H9 (cell line): ENCODE measurements around the gene SPEN. TPM values are rescaled to one million over a fixed set of nuclear protein-coding genes. Genes with fewer than 3 reads are reported as not detected.
"Not testable (repeated sequence)": the region's sequence is repeated elsewhere in the genome, so short reads cannot be mapped to it uniquely, and the experiment has no call there.

Source experiments
- DNase-seq: peaks from one replicate; pipeline ENCODE4 v3.0.0-alpha.2; 2017
- H2AFZ ChIP-seq: one replicate; pipeline ENCODE4 v1.6.1; 2013; ENCODE audit warnings: mild to moderate bottlenecking, low read length, control low read depth, moderate library complexity
- H2AK5ac ChIP-seq: 2 replicates; pipeline ENCODE4 v1.6.1; 2013; ENCODE audit warnings: low read length, control low read depth, mixed read lengths; ENCODE audit not compliant: insufficient read length
- H2BK120ac ChIP-seq: one replicate; pipeline ENCODE4 v1.6.1; 2013; ENCODE audit warnings: low read depth, mild to moderate bottlenecking, low read length, control low read depth, inconsistent platforms; ENCODE audit not compliant: poor library complexity, severe bottlenecking
- H2BK12ac ChIP-seq: 2 replicates; pipeline ENCODE4 v1.6.1; 2013; ENCODE audit warnings: low read length, control low read depth, mixed read lengths, low read depth; ENCODE audit not compliant: insufficient read length
- H2BK15ac ChIP-seq: 2 replicates; pipeline ENCODE4 v1.6.1; 2013; ENCODE audit warnings: low read depth, low read length, control low read depth
- H2BK20ac ChIP-seq: one replicate; pipeline ENCODE4 v1.6.1; 2013; ENCODE audit warnings: low read depth, mild to moderate bottlenecking, low read length, control low read depth, inconsistent platforms; ENCODE audit not compliant: poor library complexity, severe bottlenecking
- H2BK5ac ChIP-seq: 2 replicates; pipeline ENCODE4 v1.6.1; 2013; ENCODE audit warnings: low read length, control low read depth, mixed read lengths; ENCODE audit not compliant: insufficient read length
- H3K14ac ChIP-seq: 2 replicates; pipeline ENCODE4 v1.6.1; 2013; ENCODE audit warnings: low read length, control low read depth; ENCODE audit not compliant: insufficient read depth
- H3K18ac ChIP-seq: 2 replicates; pipeline ENCODE4 v1.6.1; 2013; ENCODE audit warnings: low read depth, mild to moderate bottlenecking, mixed read lengths, low read length, control low read depth; ENCODE audit not compliant: insufficient read length
- H3K23ac ChIP-seq: 2 replicates; pipeline ENCODE4 v1.6.1; 2013; ENCODE audit warnings: low read length, control low read depth, mixed read lengths, low read depth; ENCODE audit not compliant: insufficient read length
- H3K23me2 ChIP-seq: 2 replicates; pipeline ENCODE4 v1.6.1; 2013; ENCODE audit warnings: low read depth, mild to moderate bottlenecking, mixed read lengths, low read length, control low read depth; ENCODE audit not compliant: insufficient read length, poor library complexity, severe bottlenecking
- H3K27ac ChIP-seq: 2 replicates; pipeline ENCODE4 v1.5.1; 2013; ENCODE audit warnings: low read length, control low read depth, mixed read lengths, low read depth; ENCODE audit not compliant: insufficient read length
- H3K27me3 ChIP-seq: 2 replicates; pipeline ENCODE4 v1.6.1; 2013; ENCODE audit warnings: low read length, control low read depth, inconsistent platforms; ENCODE audit not compliant: insufficient read depth
- H3K4ac ChIP-seq: 2 replicates; pipeline ENCODE4 v1.6.1; 2013; ENCODE audit warnings: low read depth, mild to moderate bottlenecking, control low read depth, inconsistent platforms, low read length, moderate library complexity
- H3K4me1 ChIP-seq: 2 replicates; pipeline ENCODE4 v1.6.1; 2013; ENCODE audit warnings: low read length, control low read depth, inconsistent platforms; ENCODE audit not compliant: insufficient read depth
- H3K4me2 ChIP-seq: 2 replicates; pipeline ENCODE4 v1.6.1; 2013; ENCODE audit warnings: low read length, control low read depth, mixed read lengths; ENCODE audit not compliant: insufficient read length, insufficient read depth
- H3K56ac ChIP-seq: 2 replicates; pipeline ENCODE4 v1.6.1; 2013; ENCODE audit warnings: low read depth, mild to moderate bottlenecking, mixed read lengths, low read length, control low read depth; ENCODE audit not compliant: insufficient read length
- H3K79me1 ChIP-seq: 2 replicates; pipeline ENCODE4 v1.6.1; 2013; ENCODE audit warnings: low read depth, mild to moderate bottlenecking, moderate library complexity, low read length, control low read depth, inconsistent platforms; ENCODE audit not compliant: insufficient read depth, poor library complexity, severe bottlenecking
- H3K79me2 ChIP-seq: 2 replicates; pipeline ENCODE4 v1.6.1; 2013; ENCODE audit warnings: low read length, control low read depth, inconsistent platforms; ENCODE audit not compliant: insufficient read depth
- H3K9ac ChIP-seq: 2 replicates; pipeline ENCODE4 v1.6.1; 2013; ENCODE audit warnings: low read length, control low read depth, mixed read lengths; ENCODE audit not compliant: insufficient read length; ENCODE audit errors: extremely low read depth
- H3K9me3 ChIP-seq: one replicate; pipeline ENCODE4 v1.6.1; 2013; ENCODE audit warnings: low read depth, low read length, inconsistent platforms; ENCODE audit not compliant: control insufficient read depth
- H3T11ph ChIP-seq: one replicate; pipeline ENCODE4 v1.6.1; 2013; ENCODE audit warnings: mild to moderate bottlenecking, low read length, control low read depth, inconsistent platforms
- H4K20me1 ChIP-seq: one replicate; pipeline ENCODE4 v1.6.1; 2013; ENCODE audit not compliant: control insufficient read depth, insufficient read length, insufficient read depth
- H4K5ac ChIP-seq: 2 replicates; pipeline ENCODE4 v1.6.1; 2013; ENCODE audit warnings: low read depth, mild to moderate bottlenecking, mixed read lengths, low read length, control low read depth; ENCODE audit not compliant: insufficient read length
- H4K8ac ChIP-seq: replicated peaks from 2 replicates; pipeline ENCODE4 v1.6.1; 2013; ENCODE audit warnings: low read length, control low read depth, mixed read lengths, low read depth; ENCODE audit not compliant: insufficient read length
- H4K91ac ChIP-seq: 2 replicates; pipeline ENCODE4 v1.6.1; 2013; ENCODE audit warnings: low read depth, mild to moderate bottlenecking, moderate library complexity, mixed read lengths, low read length, control low read depth; ENCODE audit not compliant: insufficient read length
- H3K27ac Mint-ChIP-seq, 3 experiments: 2 replicates in 2 of 3; 3 replicates in 1 of 3; pipeline ENCODE4 v1.8.0; 2020 to 2021; ENCODE audit warnings: mixed read lengths in 3 of 3, mild to moderate bottlenecking in 1 of 3, moderate library complexity in 1 of 3
- H3K27me3 Mint-ChIP-seq: 2 replicates; pipeline ENCODE4 v1.8.0; 2021; ENCODE audit warnings: low read depth, mild to moderate bottlenecking, moderate library complexity, mixed read lengths
- H3K36me3 Mint-ChIP-seq, 3 experiments: 2 replicates in 2 of 3; 3 replicates in 1 of 3; pipeline ENCODE4 v1.8.0; 2020 to 2021; ENCODE audit warnings: low read depth in 3 of 3, mixed read lengths in 3 of 3; ENCODE audit not compliant: insufficient read depth in 1 of 3
- H3K4me1 Mint-ChIP-seq, 2 experiments: 2 replicates each; pipeline ENCODE4 v1.8.0; 2020; ENCODE audit warnings: mixed read lengths in 2 of 2
- H3K4me3 Mint-ChIP-seq, 2 experiments: 2 replicates in 1 of 2; 3 replicates in 1 of 2; pipeline ENCODE4 v1.8.0; 2020 to 2021; ENCODE audit warnings: mild to moderate bottlenecking in 2 of 2, mixed read lengths in 2 of 2, moderate library complexity in 1 of 2
- H3K9me3 Mint-ChIP-seq, 2 experiments: 2 replicates in 1 of 2; 3 replicates in 1 of 2; pipeline ENCODE4 v1.8.0; 2020; ENCODE audit warnings: mild to moderate bottlenecking in 2 of 2, mixed read lengths in 2 of 2, moderate library complexity in 1 of 2
- WGBS: extraction: QIAGEN DNeasy Blood & Tissue Kit; methylation state at CpG from one replicate; pipeline ENCODE4 v1.1.7; 2013; ENCODE audit warnings: missing lambda C conversion rate, low lambda C conversion rate, mixed read lengths; ENCODE audit not compliant: insufficient read length; ENCODE audit errors: extremely low coverage; 5-methylcytosine and 5-hydroxymethylcytosine counted together
- total RNA-seq: library from RNA; stranded (reverse); gene quantifications from 2 replicates; pipeline ENCODE4 v1.2.1, GENCODE V29; 2021
- TF ChIP-seq, protein P1 (sequence below): fragments of 200-600 bp; sonication (generic); conservative IDR thresholded peaks from 3 replicates; pipeline ENCODE4 v1.8.0; 2021; ENCODE audit warnings: antibody characterized with exemption, mild to moderate bottlenecking

The SPEN gene
- total RNA-seq, 1 experiment from 2014 or later = 59.6 TPM

DNA sequence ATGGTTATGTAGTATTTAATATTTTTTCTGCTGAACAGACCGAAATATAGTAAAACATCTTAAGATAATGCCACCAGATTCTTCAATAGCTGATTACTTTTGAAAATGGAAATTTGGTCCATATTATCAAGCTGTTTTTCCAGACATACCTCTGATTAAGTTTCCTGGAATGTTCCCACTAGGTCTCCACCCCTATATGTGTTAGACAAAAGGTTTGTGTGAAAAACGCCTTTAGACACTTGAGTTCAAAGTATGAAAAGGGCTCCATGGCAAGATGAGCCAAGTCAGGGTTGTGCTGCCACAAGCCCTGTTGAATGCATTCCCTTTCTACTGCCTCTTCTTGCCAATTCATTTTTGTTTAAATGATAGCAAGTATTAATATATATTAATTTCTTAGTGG lies 75.7 kb downstream of the SPEN start:
- H2BK5ac ChIP-seq = no peak overlapping the region
- WGBS = no CpG with 5 or more reads among the region's 2 CpGs
- H4K20me1 ChIP-seq = no peaks in the 10 kb centered on the region
- H3K23ac ChIP-seq = no peak overlapping the region
- TF ChIP-seq, protein P1, sequence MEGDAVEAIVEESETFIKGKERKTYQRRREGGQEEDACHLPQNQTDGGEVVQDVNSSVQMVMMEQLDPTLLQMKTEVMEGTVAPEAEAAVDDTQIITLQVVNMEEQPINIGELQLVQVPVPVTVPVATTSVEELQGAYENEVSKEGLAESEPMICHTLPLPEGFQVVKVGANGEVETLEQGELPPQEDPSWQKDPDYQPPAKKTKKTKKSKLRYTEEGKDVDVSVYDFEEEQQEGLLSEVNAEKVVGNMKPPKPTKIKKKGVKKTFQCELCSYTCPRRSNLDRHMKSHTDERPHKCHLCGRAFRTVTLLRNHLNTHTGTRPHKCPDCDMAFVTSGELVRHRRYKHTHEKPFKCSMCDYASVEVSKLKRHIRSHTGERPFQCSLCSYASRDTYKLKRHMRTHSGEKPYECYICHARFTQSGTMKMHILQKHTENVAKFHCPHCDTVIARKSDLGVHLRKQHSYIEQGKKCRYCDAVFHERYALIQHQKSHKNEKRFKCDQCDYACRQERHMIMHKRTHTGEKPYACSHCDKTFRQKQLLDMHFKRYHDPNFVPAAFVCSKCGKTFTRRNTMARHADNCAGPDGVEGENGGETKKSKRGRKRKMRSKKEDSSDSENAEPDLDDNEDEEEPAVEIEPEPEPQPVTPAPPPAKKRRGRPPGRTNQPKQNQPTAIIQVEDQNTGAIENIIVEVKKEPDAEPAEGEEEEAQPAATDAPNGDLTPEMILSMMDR = no peak
- no peaks in the 10 kb centered on the region for H3K9me3 ChIP-seq
- H3K4me1 ChIP-seq = no peaks in the 10 kb centered on the region; the same call in 1 of the 2 replicates
- H3K27ac Mint-ChIP-seq = no peak overlapping the region
- H3K36me3 Mint-ChIP-seq = peaks cover 26 to 69% (median 49%) of the 10 kb centered on the region in 3 experiments
- H2BK12ac ChIP-seq = no peak overlapping the region
- H3K27me3 ChIP-seq = no peaks in the 10 kb centered on the region
- no peak overlapping the region for H2BK15ac ChIP-seq
- H3K14ac ChIP-seq = no peak overlapping the region
- no peak overlapping the region for H4K8ac ChIP-seq
- H3K9me3 Mint-ChIP-seq = no peaks in the 10 kb centered on the region
- H3K4me1 Mint-ChIP-seq = peaks cover 7 to 8% of the 10 kb centered on the region in 2 experiments
- no peak overlapping the region for H4K5ac ChIP-seq
- no peaks in the 10 kb centered on the region for H3K27me3 Mint-ChIP-seq
- H3K4me2 ChIP-seq = no peak overlapping the region
- H2AK5ac ChIP-seq = no peak overlapping the region
- H3K79me1 ChIP-seq = no peaks in the 10 kb centered on the region
- no peaks in the 10 kb centered on the region for H3K79me2 ChIP-seq
- H3K4ac ChIP-seq = no peak overlapping the region
- no peaks in the 10 kb centered on the region for H3K23me2 ChIP-seq
- H3K18ac ChIP-seq = no peak overlapping the region
- no peak overlapping the region for H3K56ac ChIP-seq
- no peak overlapping the region for H2BK20ac ChIP-seq
- no peak overlapping the region for H3K9ac ChIP-seq
- DNase-seq = no peak
- no peak overlapping the region for H3T11ph ChIP-seq
- H4K91ac ChIP-seq = no peak overlapping the region
- H3K4me3 Mint-ChIP-seq = no peak overlapping the region
- no peak overlapping the region for H2AFZ ChIP-seq
- no peak overlapping the region for H3K27ac ChIP-seq
- H2BK120ac ChIP-seq = no peak overlapping the region

DNA sequence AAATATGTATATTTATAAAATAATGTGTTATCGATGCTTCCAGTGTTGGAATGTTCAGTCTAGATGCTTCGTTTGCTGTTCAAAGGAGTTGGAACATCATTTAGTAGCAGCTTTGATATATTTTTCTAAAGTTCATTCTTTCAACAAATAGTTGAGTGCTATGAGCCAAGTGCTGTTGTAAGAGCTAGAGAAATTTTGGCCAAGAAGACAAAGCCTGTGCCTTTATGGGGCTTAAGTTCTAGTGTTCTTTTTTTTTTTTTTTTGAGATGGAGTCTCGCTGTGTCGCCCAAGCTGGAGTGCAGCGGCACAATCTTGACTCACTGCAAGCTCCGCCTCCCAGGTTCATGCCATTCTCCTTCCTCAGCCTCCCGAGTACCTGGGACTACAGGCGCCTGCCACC lies 78.9 kb downstream of the SPEN start:
- not testable (repeated sequence) for H4K8ac ChIP-seq, H3K79me2 ChIP-seq, H3K27me3 Mint-ChIP-seq, H2BK12ac ChIP-seq, H3K23ac ChIP-seq, H3K4ac ChIP-seq, H2AFZ ChIP-seq, H3K4me1 ChIP-seq, H2BK15ac ChIP-seq, H3T11ph ChIP-seq, H3K4me1 Mint-ChIP-seq, H4K91ac ChIP-seq, H3K27ac ChIP-seq, H3K18ac ChIP-seq, H3K9me3 Mint-ChIP-seq, DNase-seq, H3K14ac ChIP-seq, H3K4me3 Mint-ChIP-seq, H2BK20ac ChIP-seq, H3K9ac ChIP-seq, H3K79me1 ChIP-seq, H4K20me1 ChIP-seq, H3K56ac ChIP-seq, H3K9me3 ChIP-seq, H4K5ac ChIP-seq, H2BK5ac ChIP-seq, H2AK5ac ChIP-seq, H3K4me2 ChIP-seq, H3K27me3 ChIP-seq, H3K23me2 ChIP-seq, H2BK120ac ChIP-seq
- H3K36me3 Mint-ChIP-seq = peaks cover 38 to 75% (median 59%) of the 10 kb centered on the region in 3 experiments
- no CpG with 5 or more reads among the region's 8 CpGs for WGBS
- H3K27ac Mint-ChIP-seq = 0 out of 7 replicates have a peak overlapping the region, but pooled peaks of 1 of the 3 experiments have one; percentile 13
